Colonic mucosa (tissue), 4 donors: ENCODE data around the gene PDPK1. TPM values are rescaled to one million over a fixed set of nuclear protein-coding genes. Genes with fewer than 3 reads are reported as not detected.
A peak's percentile ranks its signal among the peaks of the same experiment; 100 is the strongest.

Source experiments
- DNase-seq: peaks from one replicate; pipeline ENCODE4 v3.0.0-alpha.2; 2020
- H3K27ac ChIP-seq: fragments of 200-600 bp; one replicate; pipeline ENCODE4 v1.8.0; 2021
- H3K27me3 ChIP-seq: fragments of 200-600 bp; one replicate; pipeline ENCODE4 v1.8.0; 2021
- H3K36me3 ChIP-seq: fragments of 200-600 bp; one replicate; pipeline ENCODE4 v1.8.0; 2021
- H3K4me1 ChIP-seq: fragments of 200-600 bp; one replicate; pipeline ENCODE4 v1.8.0; 2021; ENCODE audit warnings: mild to moderate bottlenecking
- H3K4me3 ChIP-seq: fragments of 200-600 bp; one replicate; pipeline ENCODE4 v1.8.0; 2021
- H3K9ac ChIP-seq, 2 donors: one replicate each; pipeline ENCODE4 v1.7.0; 2013; ENCODE audit warnings: control low read depth in 2 of 2, low read depth in 2 of 2, low read length in 2 of 2
- H3K9me3 ChIP-seq: fragments of 200-600 bp; one replicate; pipeline ENCODE4 v1.8.0; 2021
- CTCF ChIP-seq: fragments of 200-600 bp; IDR thresholded peaks from one replicate; pipeline ENCODE4 v1.8.0; 2022; ENCODE audit warnings: antibody characterized with exemption, mild to moderate bottlenecking
- intact Hi-C: fragments of 100-400 bp; cut with DNase I; formaldehyde crosslinking; loops from one replicate; pipeline ENCODE4 v1.14.1; 2022
- total RNA-seq, 2 donors: library from RNA; stranded (reverse); fragmentation: NEBNext Ultra II Directional in 1 of 2; extraction: Animal tissue kit (Norgen Biotek cat#: 25700) in 1 of 2; gene quantifications; one replicate each; pipeline ENCODE4 v1.2.1, GENCODE V29; 2021
- donor health status: healthy.
- donor health status: DM: no; HTN: no; CAD: no.
- donor health status: DM: no; HTN: no; CAD: no.

PDPK1 gene
- total RNA-seq, 2 donors from 2014 or later: 60.4 to 71.5 TPM

- peak overlapping the region; percentile 79 for H3K27ac ChIP-seq
These were observed 19.7 kb upstream of the PDPK1 start for GRCh38 chr16:2517954-2518605.

GRCh38 chr16:2518823-2519710 lies 18.8 kb upstream of the PDPK1 start:
- peak overlapping the region; percentile 79 for H3K27ac ChIP-seq
- H3K9ac ChIP-seq: peak overlapping the region; percentile 26 to 48
- no peaks in the 10 kb centered on the region for H3K9me3 ChIP-seq
- H3K27me3 ChIP-seq: no peaks in the 10 kb centered on the region
- H3K4me1 ChIP-seq: peaks cover 33% of the 10 kb centered on the region
- peak overlapping the region; percentile 24 for H3K4me3 ChIP-seq
- no peak for DNase-seq
- intact Hi-C loops: loop anchor here (10.0 kb wide), 1 partner anchor 314 kb away; the partner anchor contains the start of gene MLST8
- no peaks in the 10 kb centered on the region for H3K36me3 ChIP-seq
- TF ChIP-seq CTCF: no peak

More at GRCh38 chr16:2517954-2518605, 19.7 kb upstream of the PDPK1 start:
- Histone ChIP-seq H3K36me3 (no peaks in the 10 kb centered on the region), H3K27me3 (no peaks in the 10 kb centered on the region), H3K9ac (peak overlapping the region; percentile 26 to 58), H3K9me3 (no peaks in the 10 kb centered on the region), H3K4me1 (peaks cover 31% of the 10 kb centered on the region), H3K4me3 (no peak overlapping the region)
- intact Hi-C loops: loop anchor here (10.0 kb wide), 1 partner anchor 313 kb away; the partner anchor contains the start of gene MLST8
- TF ChIP-seq CTCF: no peak
- DNase-seq: no peak

GRCh38 chr16:2519711-2520080 lies 18.1 kb upstream of the PDPK1 start:
- H3K9ac ChIP-seq: peak overlapping the region in 1 of 2 donors; percentile 48
- H3K4me1 ChIP-seq: peaks cover 37% of the 10 kb centered on the region
- peak overlapping the region; percentile 24 for H3K4me3 ChIP-seq
- intact Hi-C loops: loop anchor here (10.0 kb wide), 1 partner anchor 315 kb away; the partner anchor contains the start of gene MLST8
- H3K9me3 ChIP-seq: no peaks in the 10 kb centered on the region
- H3K36me3 ChIP-seq: no peaks in the 10 kb centered on the region
- no peaks in the 10 kb centered on the region for H3K27me3 ChIP-seq
- H3K27ac ChIP-seq: peak overlapping the region; percentile 79
- DNase-seq: no peak
- TF ChIP-seq CTCF: no peak

GRCh38 chr16:2520097-2520783 lies 17.6 kb upstream of the PDPK1 start, which contains the start of gene AMDHD2:
AMDHD2 (plus strand) TSS chr16:2520371; CDS start chr16:2520459, 88 bp downstream.
- no peak for TF ChIP-seq CTCF
- H3K36me3 ChIP-seq: no peaks in the 10 kb centered on the region
- intact Hi-C loops: no loop called here

More at GRCh38 chr16:2520097-2520783, 17.6 kb upstream of the PDPK1 start, which contains the start of gene AMDHD2:
- DNase-seq: peak; percentile 89
- no peaks in the 10 kb centered on the region for H3K27me3 ChIP-seq
- peak within 1 kb of the TSS; percentile 79 for H3K27ac ChIP-seq
- H3K9ac ChIP-seq: peak within 1 kb of the TSS; percentile 65 to 76
- peak within 1 kb of the TSS; percentile 60 for H3K4me3 ChIP-seq
- peaks cover 37% of the 10 kb centered on the region for H3K4me1 ChIP-seq
- H3K9me3 ChIP-seq: no peaks in the 10 kb centered on the region
